ENCODE data around the gene CIITA.
"Not testable (repeated sequence)": the region's sequence is repeated elsewhere in the genome, so short reads cannot be mapped to it uniquely, and the experiment has no call there.

Gene CIITA

GRCh38 chr16:10950393-10950792, 73.4 kb downstream of the CIITA start:
- no peak for DNase-seq

GRCh38 chr16:10951026-10951425, 74.0 kb downstream of the CIITA start:
- DNase-seq = no peak

GRCh38 chr16:10954903-10955302, 77.9 kb downstream of the CIITA start:
- no peak for DNase-seq

- no peak for DNase-seq
These were observed 80.9 kb downstream of the CIITA start for GRCh38 chr16:10957771-10958482.

GRCh38 chr16:10959161-10959560, 82.2 kb downstream of the CIITA start:
- DNase-seq = no peak

GRCh38 chr16:10961231-10961630, 84.2 kb downstream of the CIITA start:
- DNase-seq = no peak

GRCh38 chr16:10964039-10964890, 87.3 kb downstream of the CIITA start:
- peak in 50 of 56 donors; percentile 11 to 87 (median 64) for DNase-seq

- DNase-seq = no peak
These were observed 87.9 kb downstream of the CIITA start for GRCh38 chr16:10964891-10965326.

GRCh38 chr16:10965440-10966061, 88.5 kb downstream of the CIITA start:
- no peak for DNase-seq

- no peak for DNase-seq
These were observed 89.1 kb downstream of the CIITA start for GRCh38 chr16:10966129-10966528.

- DNase-seq = not testable (repeated sequence)
These were observed 89.6 kb downstream of the CIITA start for GRCh38 chr16:10966559-10966958.

- DNase-seq = no peak
These were observed 91.0 kb downstream of the CIITA start for GRCh38 chr16:10967986-10968385.

GRCh38 chr16:10968498-10968897, 91.5 kb downstream of the CIITA start:
- no peak for DNase-seq

GRCh38 chr16:10969615-10970014, 92.6 kb downstream of the CIITA start:
- no peak for DNase-seq

GRCh38 chr16:10970065-10970464, 93.1 kb downstream of the CIITA start:
- no peak for DNase-seq

GRCh38 chr16:10971560-10971961, 94.6 kb downstream of the CIITA start:
- peak in 27 of 56 donors; percentile 4 to 73 (median 23) for DNase-seq

GRCh38 chr16:10972108-10972818, 95.3 kb downstream of the CIITA start:
- peak in 1 of 56 donors; percentile 5 for DNase-seq

- DNase-seq = no peak
These were observed 95.9 kb downstream of the CIITA start for GRCh38 chr16:10972819-10973464.

GRCh38 chr16:10976634-10977033, 99.6 kb downstream of the CIITA start:
- no peak for DNase-seq

- no peak for DNase-seq
These were observed 101.1 kb downstream of the CIITA start for GRCh38 chr16:10978124-10978523.

All from nucleus accumbens (tissue), 56 donors.